Left lung (tissue), 10 donors: ENCODE data around the gene CAMKK1. TPM values are rescaled to one million over a fixed set of nuclear protein-coding genes. Genes with fewer than 3 reads are reported as not detected.

Source experiments
- ATAC-seq: fragments of 200-7000 bp; cut with Tn5 transposase; one replicate; pipeline ENCODE4 v1.9.1; 2020; ENCODE audit warnings: moderate library complexity
- DNase-seq, 4 donors: peaks; one replicate each; pipeline ENCODE4 v3.0.0-alpha.2; 2013 to 2020
- H3K27ac ChIP-seq, 2 donors: fragments of 200-600 bp; sonication (generic) in 1 of 2; one replicate each; pipeline versions ENCODE4 v1.5.0 to v1.8.0; 2020 to 2021
- H3K27me3 ChIP-seq, 2 donors: fragments of 200-600 bp; sonication (generic) in 1 of 2; one replicate each; pipeline versions ENCODE4 v1.5.0 to v1.8.0; 2020 to 2021
- H3K36me3 ChIP-seq, 2 donors: fragments of 200-600 bp; sonication (generic) in 1 of 2; one replicate each; pipeline versions ENCODE4 v1.5.0 to v1.8.0; 2020 to 2021
- H3K4me1 ChIP-seq, 2 donors: fragments of 200-600 bp; one replicate each; pipeline ENCODE4 v1.8.0; 2021
- H3K4me3 ChIP-seq, 2 donors: fragments of 200-600 bp; sonication (generic) in 1 of 2; one replicate each; pipeline versions ENCODE4 v1.5.0 to v1.8.0; 2020 to 2021; ENCODE audit warnings: mild to moderate bottlenecking in 1 of 2
- H3K9me3 ChIP-seq, 2 donors: fragments of 200-600 bp; sonication (generic) in 1 of 2; one replicate each; pipeline versions ENCODE4 v1.5.0 to v1.8.0; 2020 to 2021
- CTCF ChIP-seq, 2 donors: fragments of 200-600 bp; sonication (generic) in 1 of 2; IDR thresholded peaks; one replicate each; pipeline versions ENCODE4 v1.5.0 to v1.8.0; 2021; ENCODE audit warnings: antibody characterized with exemption in 2 of 2
- intact Hi-C, 2 donors: fragments of 100-400 bp; cut with DNase I; formaldehyde crosslinking; loops; one replicate each; pipeline versions ENCODE4 v1.11.2 to v1.14.2; 2022
- polyA plus RNA-seq, 6 donors: library from polyadenylated mRNA; unstranded; fragments of 120-200 nt; gene quantifications; one replicate each; pipeline ENCODE4 v1.2.1, GENCODE V29; 2013; ENCODE audit not compliant: insufficient read length in 6 of 6
- total RNA-seq, 2 donors: library from RNA; stranded (reverse); fragmentation: NEBNext Ultra II Directional; extraction: Animal tissue kit (Norgen Biotek cat#: 25700); gene quantifications; one replicate each; pipeline ENCODE4 v1.2.1, GENCODE V29; 2021
- donor health status: DM: no; HTN: yes; CAD: no.
- donor health status: DM: no; HTN: no; CAD: no.

CAMKK1 gene
- total and polyA plus RNA-seq, 8 donors = 2.7 to 13.4 (median 3.9) TPM

DNA sequence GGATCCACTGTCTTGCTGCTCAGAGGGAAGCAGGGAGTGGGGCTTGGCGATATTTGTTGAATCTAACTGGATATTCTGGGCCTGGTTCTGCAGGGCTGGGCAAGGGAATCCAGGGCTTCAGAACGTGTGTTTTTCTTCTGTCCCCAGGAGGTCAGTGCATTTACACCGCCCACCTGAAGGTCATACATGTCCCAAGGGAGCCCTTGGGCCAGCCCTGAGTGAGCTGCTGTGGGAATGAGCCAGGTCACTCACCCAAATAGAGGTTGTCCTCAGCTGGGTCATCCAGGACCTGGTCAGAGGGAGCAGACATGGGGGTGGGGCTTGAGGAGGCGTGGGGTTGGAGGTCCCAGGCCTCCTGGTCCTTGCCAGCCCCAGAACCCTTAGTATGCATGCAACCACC lies 10.6 kb downstream of the CAMKK1 start:
- H3K4me1 ChIP-seq = peaks cover 0 to 26% of the 10 kb centered on the region in 2 donors
- peaks cover 0 to 64% of the 10 kb centered on the region in 2 donors for H3K36me3 ChIP-seq
- no peaks in the 10 kb centered on the region for H3K27me3 ChIP-seq
- no peak for TF ChIP-seq CTCF (IDR thresholded peaks at IDR 0.05)
- intact Hi-C loops = no loop called here
- no peak for ATAC-seq
- no peak for DNase-seq
- no peaks in the 10 kb centered on the region for H3K9me3 ChIP-seq
- H3K27ac ChIP-seq = no peak overlapping the region
- H3K4me3 ChIP-seq = no peak overlapping the region

DNA sequence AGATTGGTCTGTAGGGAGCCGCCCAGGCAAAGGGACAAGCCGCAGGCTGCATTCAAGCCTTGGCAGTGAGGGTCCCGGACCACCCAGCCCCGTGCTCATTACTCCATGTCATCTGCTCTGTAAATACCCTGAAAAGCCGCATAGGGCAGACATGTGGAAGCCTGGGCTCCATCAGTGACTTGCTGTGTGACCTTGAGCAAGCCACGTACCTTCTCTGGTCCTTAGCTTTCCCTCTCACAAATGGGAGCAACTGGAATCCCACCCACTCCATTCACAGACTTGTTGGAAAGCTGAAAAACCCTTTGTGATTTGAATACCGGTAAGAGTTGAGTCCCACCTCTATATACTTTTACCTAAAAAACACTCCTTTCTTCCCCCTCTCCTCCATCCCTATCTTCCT lies 11.9 kb downstream of the CAMKK1 start:
- TF ChIP-seq CTCF (IDR thresholded peaks at IDR 0.05) = no peak
- DNase-seq (no peak), ATAC-seq (no peak)
- Histone ChIP-seq H3K4me3 (no peak overlapping the region), H3K9me3 (no peaks in the 10 kb centered on the region), H3K4me1 (peaks cover 0 to 13% of the 10 kb centered on the region in 2 donors), H3K36me3 (peaks cover 0 to 75% of the 10 kb centered on the region in 2 donors), H3K27ac (no peak overlapping the region), H3K27me3 (no peaks in the 10 kb centered on the region)
- intact Hi-C loops = no loop called here

DNA sequence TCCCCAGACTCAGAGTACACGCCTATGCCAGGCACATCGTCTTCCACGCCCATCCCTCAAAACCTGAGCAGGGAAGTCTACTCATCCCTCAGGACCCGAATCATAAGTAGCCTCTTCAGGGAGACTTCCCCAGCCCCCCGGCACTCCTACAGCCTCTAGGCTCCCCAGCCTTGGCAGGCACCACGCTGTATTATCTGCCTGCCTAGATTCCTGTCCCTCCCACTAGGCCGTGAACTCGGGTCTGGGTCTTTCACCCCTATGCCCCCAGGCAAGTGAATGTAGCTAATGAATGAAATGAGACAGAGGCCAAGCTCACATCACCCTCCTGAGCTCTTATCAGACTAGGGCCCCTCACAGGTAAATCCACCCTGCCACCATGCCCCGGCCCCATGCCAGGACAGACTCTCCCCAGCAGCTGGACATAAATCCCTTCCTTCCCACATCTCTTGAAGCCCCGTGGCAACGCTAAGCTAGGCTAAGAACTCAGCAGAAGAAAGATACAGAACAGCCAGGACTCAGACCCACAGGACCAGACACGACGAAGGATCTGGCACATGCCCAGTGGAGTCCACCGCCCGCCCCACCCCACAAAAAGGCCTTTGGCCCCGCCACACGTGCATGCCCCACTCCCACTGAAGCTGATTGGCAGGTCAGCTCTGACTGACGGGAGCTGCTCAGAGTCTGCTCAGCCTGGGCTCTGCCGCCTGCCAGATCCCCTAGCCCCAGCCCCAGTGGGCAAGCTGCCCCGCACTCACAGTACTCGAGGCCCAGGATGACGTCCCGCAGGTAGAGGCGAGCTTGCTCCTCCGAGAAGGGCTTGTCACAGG lies 13.0 kb downstream of the CAMKK1 start:
- Histone ChIP-seq H3K4me3 (no peak overlapping the region), H3K36me3 (peaks cover 0 to 74% of the 10 kb centered on the region in 2 donors), H3K9me3 (no peaks in the 10 kb centered on the region), H3K27ac (no peak overlapping the region), H3K4me1 (peaks cover 0 to under 1% of the 10 kb centered on the region in 2 donors), H3K27me3 (no peaks in the 10 kb centered on the region)
- DNase-seq = no peak
- peak; percentile 8 for ATAC-seq
- TF ChIP-seq CTCF (IDR thresholded peaks at IDR 0.05) = no peak
- intact Hi-C loops = no loop called here

GRCh38 chr17:3879186-3879585 lies 13.7 kb downstream of the CAMKK1 start:
- peaks cover 0 to 72% of the 10 kb centered on the region in 2 donors for H3K36me3 ChIP-seq
- H3K4me3 ChIP-seq = no peak overlapping the region
- no peaks in the 10 kb centered on the region for H3K9me3 ChIP-seq
- no peak overlapping the region for H3K27ac ChIP-seq
- intact Hi-C loops = no loop called here
- TF ChIP-seq CTCF (IDR thresholded peaks at IDR 0.05) = no peak
- DNase-seq = peak in 1 of 4 donors; percentile 78
- peak; percentile 38 for ATAC-seq
- no peaks in the 10 kb centered on the region for H3K4me1 ChIP-seq
- H3K27me3 ChIP-seq = no peaks in the 10 kb centered on the region

DNA sequence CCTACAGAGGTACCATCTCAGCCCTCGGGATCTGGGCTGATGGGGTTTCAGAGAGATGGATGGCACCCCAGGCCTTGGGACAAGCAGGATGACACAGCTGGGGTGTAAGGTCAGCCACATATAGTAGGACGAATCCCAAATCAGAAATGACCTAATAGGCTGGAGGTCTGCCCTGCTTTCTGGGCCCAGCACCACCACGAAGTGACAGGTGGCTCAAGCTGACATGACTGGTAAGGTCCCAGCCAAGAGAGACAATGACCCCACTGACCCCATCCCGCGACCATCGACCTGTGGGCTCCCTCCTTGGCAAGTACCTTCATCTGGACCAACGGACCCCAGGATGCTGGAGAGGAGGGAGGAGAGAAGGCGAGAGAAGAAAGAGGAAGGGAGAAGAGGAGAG lies 15.6 kb downstream of the CAMKK1 start:
- ATAC-seq (no peak), DNase-seq (no peak)
- intact Hi-C loops = no loop called here

More for the DNA sequence above, 15.6 kb downstream of the CAMKK1 start:
- Histone ChIP-seq H3K36me3 (peaks cover 0 to 72% of the 10 kb centered on the region in 2 donors), H3K27me3 (no peaks in the 10 kb centered on the region), H3K4me1 (no peaks in the 10 kb centered on the region), H3K9me3 (no peaks in the 10 kb centered on the region), H3K4me3 (no peak overlapping the region), H3K27ac (no peak overlapping the region)
- TF ChIP-seq CTCF (IDR thresholded peaks at IDR 0.05) = no peak
